HG02973 (cell line): ENCODE results near the gene PINK1.
A peak's percentile ranks its signal among the peaks of the same experiment; 100 is the strongest.

Experiments
- ATAC-seq: cut with Tn5 transposase; IDR thresholded peaks from one replicate; pipeline ENCODE4 v1.9.1; 2021; ENCODE audit warnings: moderate library complexity; ENCODE audit not compliant: unreplicated experiment

PINK1 gene

DNA sequence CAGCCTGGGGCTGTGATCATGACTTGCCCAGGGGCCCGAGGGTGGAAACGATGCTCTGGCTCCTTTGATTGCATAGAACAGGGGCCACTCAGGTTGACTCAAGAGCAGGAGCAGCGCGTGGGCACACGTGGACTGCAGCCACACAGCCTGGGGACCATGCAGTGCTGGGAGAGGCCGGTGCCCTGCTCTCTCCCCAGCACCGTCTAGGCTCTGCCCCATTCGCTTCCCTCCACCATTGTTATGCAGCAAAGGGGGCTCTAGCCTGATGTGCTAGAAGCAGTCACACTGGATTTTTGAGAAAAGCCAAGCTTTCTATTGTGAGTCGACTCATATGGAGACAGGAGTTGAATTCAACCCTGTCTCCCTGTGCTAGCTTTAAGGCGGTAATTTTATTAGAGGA lies 8.7 kb downstream of the PINK1 start:
- ATAC-seq: no peak

DNA sequence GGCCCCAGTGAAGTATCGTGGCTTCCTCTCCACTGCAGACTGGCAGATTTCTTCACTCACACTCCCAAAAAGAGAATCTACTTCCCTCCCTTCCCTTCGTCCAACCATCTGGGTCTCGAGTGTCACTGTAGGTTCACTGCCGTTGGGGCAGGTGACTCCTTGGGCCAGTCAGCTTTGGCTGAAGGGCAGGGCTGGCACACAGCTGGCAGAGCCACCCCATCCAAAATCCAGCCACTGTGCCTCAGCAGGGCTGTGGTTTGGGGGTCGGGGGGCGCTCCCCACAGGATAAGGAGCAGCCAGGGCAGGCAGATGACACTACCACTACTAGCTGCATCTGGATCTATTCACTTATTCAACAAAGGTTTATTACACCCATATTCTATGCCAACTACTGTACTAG lies 9.8 kb downstream of the PINK1 start:
- no peak for ATAC-seq

DNA sequence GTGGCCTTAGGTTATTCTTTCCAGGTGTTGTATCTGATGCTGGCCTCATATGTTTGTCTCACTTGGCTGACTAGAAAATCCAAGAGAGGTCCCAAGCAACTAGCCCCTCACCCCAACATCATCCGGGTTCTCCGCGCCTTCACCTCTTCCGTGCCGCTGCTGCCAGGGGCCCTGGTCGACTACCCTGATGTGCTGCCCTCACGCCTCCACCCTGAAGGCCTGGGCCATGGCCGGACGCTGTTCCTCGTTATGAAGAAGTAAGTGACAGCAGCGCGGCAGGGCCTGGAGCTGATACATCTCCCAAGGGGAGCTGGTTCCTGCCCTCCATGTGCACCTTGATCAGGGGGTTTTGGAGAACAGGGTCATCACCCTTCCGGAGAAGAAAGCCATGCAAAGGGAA lies 11.2 kb downstream of the PINK1 start:
- no peak for ATAC-seq

DNA sequence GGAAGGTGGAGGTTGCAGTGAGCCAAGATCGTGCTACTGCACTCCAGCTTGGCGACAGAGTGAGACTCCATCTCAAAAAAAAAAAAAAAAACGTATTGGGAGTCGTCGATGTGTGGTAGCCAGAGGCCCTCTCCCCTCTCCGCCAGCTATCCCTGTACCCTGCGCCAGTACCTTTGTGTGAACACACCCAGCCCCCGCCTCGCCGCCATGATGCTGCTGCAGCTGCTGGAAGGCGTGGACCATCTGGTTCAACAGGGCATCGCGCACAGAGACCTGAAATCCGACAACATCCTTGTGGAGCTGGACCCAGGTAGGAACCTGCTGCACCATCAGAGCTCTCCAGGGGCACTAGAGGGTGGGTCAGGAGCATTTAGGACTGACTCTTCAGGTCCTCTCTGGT lies 12.2 kb downstream of the PINK1 start:
- ATAC-seq: no peak

DNA sequence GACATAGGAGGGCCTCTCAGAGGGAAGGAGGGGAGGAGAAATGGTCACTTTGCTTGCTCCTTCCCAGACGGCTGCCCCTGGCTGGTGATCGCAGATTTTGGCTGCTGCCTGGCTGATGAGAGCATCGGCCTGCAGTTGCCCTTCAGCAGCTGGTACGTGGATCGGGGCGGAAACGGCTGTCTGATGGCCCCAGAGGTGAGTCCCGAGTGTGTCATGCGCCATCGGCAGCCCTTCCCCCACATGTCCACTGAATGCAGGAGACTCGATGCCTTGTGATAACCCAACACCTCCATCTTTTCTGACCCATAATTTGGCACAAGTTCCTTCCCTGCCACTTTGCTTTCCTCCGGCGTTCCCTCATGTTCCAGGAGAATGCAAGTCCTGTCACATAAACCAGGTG lies 15.2 kb downstream of the PINK1 start:
- ATAC-seq: no peak

DNA sequence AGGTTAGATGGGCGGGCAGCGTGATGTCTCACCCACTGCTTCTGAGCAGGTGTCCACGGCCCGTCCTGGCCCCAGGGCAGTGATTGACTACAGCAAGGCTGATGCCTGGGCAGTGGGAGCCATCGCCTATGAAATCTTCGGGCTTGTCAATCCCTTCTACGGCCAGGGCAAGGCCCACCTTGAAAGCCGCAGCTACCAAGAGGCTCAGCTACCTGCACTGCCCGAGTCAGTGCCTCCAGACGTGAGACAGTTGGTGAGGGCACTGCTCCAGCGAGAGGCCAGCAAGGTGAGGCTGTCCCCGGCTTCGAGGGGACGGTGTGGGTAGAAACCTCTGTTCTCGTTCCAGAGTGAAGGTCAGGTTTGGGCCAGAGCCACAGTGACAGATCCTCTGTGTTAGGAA lies 15.7 kb downstream of the PINK1 start:
- no peak for ATAC-seq

DNA sequence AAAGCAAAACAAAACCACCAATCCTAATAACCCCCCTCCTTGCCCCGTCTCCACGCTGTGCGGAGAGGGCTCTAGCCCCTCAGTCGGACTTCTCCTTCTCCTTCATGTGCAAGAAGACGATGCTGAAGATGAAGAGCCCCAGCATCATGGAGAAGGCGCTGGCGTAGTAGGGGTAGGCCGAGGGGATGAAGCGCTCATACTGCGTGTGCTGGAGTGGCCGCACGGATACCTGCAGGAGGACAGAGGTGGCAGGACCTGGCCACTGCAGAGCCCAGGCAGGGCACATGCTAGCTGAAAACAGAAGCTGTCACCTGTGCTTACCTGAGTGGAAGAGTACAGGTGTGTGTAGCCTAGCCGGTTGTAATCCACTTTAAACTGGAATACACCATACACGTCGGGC lies 19.0 kb downstream of the PINK1 start:
- ATAC-seq: no peak

DNA sequence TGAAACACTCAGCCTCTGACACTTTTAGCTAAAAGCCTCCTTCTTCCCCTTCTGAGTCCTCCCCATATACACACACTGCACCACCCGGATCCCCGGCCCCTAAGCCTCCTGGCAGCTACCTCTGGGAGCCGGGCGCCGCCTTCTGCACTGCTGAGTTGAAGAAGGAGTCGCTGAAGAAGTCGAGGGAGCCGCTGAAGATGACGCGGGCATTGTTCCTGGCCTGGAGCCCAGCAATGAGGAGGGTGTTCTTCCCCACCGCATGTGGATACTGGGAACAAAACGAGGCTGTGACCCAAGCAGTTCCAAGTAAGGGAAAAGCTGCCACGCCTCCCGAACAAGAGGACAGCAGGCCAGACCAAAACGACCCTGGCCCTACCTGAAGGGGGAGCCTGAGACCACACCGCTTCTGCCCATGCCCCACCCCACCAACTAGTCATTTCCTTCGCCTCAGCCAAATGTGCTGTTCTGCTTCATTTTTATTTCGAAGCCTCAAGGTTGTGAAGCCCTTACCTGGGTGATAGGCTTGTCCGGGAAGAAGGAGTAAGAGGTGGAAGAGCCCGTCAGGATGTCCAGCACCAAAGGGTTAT lies 20.9 kb downstream of the PINK1 start:
- ATAC-seq: no peak

DNA sequence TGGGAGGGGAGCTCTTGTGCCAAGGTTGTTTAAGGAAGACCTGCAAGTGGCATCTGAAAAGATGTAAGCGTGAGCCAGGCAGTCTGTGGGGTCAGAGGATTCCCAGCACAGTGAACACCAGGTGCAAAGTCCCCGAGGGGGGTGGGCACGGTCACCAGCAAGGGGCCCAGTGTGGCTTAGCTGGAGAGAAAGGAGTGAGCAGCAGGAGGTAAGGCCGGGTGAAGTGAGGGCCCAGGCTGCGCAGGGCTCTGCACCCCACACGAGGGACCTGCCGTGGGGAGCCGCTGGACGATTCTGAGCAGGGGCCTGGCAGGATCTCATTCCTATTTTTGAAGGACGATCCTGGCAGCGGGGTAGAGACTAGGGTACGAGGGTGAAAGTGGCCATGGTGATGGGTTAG lies 23.8 kb downstream of the PINK1 start:
- no peak for ATAC-seq

DNA sequence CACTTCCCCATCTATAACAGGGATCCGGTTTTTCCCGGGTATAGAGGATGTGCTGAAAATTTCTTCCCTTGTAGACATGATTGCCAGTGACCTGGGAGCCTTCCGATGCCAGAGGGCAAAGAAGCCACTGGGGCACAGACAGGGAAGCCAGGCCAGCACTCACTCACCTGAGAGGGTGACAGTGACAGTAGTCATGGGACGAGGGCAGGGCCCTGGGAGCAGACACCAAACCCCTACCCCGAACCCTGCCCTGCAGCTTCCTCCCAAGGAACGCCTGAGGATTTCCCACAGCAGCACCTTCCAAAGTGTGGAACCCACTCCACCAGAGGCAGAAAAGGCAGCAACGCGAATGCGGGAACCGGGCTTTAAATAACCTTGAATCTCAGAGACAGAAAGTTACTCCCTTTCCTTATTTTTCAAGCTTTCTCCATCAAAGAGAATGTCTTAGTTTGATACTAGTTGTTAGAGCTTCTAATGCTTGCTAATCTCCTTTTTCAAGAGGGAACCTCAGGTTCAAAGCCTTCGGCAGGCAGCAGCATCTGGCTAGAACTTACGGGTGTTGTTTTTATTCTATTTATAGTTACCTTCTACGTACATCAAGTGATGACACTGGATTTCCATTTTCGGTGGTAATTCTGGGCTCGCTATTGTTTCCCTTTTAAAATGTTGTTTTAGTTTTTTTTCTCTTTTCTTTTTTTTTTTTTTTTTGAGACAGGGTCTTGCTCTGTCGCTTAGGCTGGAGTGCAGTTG lies 25.1 kb downstream of the PINK1 start:
- ATAC-seq: no peak

DNA sequence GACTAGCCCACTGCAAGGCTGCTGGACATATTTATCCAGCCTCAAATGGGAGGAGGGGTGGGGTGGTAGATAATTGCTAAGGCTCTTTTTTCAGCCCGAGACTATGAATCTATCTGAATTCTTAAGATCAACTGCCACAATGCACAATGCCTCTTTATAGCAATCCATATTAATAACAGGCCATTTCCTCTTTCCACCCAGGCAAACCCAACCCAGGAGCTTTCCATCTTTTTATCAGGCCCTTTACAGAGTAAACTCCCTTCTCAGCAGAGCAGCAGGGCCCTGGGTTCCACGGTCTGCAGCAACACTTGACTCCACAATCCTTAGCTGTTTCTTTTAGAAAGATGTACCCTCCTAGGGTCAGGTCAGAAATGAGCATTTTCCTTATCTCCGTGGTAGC lies 27.1 kb downstream of the PINK1 start:
- no peak for ATAC-seq

DNA sequence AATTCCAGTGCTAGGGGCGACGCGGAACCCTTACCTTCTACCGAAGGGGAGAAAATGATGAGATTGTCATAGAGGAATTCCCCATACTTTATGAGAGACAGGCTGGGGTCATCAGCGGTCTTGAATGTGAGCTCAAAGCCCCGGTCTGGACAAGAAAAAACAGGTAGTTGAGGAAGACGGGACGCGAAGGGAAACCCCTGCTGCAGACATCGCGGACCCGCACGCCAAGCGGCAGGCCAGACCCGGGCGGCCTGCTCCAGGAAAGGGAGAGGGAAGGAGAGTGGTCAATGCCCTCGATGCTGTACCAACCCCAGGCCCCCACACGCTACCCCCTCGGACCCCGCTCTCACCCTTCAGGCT lies 27.6 kb downstream of the PINK1 start:
- no peak for ATAC-seq

DNA sequence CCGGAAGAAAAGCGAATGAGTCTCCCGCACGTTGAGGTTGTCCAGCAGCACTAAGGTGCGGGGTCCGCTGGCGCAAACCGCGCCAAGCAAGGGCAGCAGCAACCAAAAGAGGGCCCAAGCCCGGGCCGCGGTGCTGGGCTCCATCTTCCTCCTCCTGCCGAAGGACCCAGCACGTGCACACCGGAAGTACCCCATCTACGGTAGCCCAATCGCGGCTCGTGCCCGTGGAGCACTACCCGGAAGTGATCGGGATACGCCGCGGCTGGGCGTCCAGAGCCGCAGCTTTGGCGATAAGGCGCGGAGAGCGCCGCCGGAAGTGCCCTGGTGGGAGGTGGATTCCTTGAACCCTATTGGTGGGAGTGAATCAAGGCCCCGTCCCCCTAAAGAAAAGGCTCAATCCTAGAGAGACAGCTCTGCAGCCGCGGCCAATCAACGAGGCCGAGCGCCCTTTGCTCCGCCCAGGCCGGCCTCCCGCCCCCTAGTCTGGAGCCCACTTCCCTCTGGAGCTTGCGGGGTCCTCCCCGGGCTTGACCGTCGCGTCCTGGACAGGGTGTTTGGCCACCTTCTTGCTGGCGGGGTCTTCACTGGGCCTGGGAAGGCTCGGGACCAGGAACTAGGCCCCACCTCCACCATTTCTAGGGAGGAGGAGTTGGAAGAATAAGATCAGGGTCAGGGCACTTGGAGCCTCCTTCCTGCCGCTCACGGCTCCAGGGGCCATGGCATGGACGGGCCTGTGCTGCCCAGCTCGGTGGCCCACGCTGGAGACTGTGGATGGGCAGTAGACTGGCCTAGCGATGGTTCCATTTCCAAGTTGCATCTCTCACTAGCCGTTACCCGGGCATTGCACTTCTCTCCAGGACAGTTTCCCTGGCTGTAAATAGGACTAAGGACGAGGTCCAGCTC lies 28.2 kb downstream of the PINK1 start, which contains the start of gene DDOST:
Gene DDOST (minus strand): TSS at position 163 of the 903 bp plus-strand sequence. CDS start 19 bp downstream, at position 144.
- ATAC-seq: peak; percentile 97

DNA sequence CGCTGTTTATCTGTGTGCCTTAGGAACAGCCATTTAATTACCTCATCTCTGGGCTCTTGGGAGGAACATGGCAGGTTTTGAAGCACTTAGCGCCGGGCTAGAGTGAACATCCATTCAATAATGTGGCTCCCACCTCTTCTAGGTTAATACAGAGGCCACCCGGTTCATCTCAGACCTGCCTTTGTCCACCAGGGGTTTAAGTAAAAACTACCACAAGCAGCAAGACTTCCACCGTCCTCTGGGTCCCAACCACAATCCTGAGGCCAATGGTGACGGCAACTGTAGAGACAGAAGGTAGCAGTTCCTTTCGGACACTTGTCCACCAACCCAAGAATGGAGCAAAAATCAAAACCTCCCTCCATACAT lies 28.8 kb downstream of the PINK1 start:
- no peak for ATAC-seq

DNA sequence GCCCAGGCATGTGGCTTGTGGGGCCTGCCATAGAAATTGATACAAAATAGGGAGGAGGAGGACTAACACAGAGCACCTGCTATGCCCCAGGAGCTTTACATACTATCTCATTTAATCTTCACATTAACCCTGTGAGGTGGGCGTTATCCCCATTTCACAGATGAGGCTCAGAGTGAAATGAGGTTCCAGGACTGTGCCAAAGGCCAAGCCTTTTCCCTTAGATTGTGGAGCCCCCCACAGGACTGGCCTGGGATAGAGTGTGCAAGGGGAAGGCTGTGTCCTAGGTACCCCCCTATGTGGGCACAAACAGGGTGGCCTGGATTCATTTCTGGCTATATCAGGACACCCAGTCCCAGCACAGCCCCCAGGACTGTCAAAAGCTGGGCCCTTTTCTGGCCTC lies 30.1 kb downstream of the PINK1 start:
- no peak for ATAC-seq

DNA sequence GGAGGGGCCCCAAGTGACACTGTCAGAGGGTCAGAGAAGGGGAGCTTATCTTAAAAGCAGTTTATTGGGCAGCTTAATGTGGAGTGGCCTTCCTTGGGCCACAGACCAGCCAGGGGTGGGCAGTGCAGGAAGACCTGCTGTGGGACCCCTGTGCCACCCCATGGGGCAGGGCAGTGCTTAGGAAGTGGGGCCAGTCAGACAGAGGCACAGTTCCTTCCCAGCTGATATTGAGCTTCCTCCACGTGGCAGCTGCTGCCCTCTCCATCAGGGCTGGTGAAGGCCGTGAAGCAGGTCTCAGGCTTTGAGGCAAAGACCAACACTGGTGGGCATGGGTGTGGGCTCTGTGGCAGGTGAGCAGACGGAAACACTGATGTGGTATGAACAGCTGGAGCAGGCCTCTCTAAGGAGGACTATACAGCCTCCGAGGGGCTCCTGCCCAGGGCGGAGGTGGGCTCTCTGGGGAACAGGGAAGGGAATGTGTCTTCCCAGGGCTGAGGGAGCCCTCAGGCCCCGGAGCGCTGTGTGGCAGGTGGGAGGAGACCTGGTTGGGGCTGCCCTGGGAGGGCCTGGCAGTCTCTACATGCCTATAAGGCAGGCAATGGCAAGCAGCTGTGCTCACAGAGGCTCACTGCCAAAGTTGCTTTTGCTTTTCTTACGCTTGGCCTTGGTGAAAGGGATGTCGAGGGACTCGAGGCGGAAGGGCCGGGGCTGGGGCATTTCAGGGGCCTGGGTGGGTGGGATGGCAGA lies 30.9 kb downstream of the PINK1 start:
- no peak for ATAC-seq

DNA sequence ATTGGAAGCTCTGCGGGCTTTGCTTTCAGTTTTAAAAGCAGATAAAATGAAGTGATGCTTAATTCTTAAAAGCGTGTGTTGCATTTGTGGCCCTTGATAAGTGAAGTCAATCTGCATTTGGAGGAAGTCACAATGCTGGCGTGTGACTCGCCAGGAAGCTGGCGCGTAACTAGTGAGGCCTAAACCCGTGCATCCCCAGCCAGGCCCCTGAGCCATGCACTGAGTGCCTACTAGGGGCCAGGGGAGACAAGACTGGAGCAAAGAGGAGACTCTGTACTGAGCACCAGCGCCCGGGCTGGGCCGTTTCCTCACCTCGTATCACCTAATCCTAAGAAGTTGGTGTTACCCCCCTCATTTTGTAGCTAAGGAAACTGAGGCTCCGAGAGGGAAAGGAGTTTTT lies 32.5 kb downstream of the PINK1 start:
- ATAC-seq: no peak

DNA sequence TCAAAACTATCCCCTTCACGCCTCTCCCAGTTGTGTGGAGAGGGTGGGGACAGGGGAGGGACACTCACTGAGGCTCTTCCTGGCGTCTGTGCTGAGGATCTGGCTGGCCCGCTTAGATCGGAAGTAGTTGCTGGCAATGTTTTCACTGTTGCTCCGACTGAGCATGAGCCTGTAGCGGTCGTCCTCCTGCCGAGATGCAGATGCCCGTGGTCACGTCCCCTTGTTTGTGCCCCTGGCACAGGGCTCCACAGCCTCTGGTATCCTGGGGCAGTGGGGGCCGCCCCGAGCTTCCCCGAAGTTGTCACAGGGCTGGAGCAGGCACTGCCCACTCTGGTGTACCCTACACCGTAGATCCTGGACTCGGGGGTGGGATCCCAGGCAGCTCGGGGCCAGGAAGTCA lies 32.9 kb downstream of the PINK1 start:
- ATAC-seq: no peak

DNA sequence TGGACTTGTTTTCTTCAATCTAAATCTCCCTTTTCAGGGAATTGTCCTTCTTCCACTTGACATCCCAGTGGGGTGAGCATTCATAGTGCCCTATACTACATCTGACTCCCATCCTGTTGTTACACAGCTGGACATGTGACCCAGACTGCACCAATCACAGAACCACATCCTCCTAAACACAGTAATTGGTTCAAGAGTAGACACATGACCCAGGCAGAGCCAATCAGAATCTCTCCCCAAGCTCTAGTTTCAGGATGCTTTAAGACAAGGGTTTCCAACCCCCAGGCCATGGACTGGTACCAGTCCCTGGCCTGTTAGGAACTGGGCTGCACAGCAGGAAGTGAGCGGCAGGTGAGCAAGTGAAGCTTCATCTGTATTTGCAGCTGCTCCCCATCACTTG lies 33.5 kb downstream of the PINK1 start:
- ATAC-seq: no peak

DNA sequence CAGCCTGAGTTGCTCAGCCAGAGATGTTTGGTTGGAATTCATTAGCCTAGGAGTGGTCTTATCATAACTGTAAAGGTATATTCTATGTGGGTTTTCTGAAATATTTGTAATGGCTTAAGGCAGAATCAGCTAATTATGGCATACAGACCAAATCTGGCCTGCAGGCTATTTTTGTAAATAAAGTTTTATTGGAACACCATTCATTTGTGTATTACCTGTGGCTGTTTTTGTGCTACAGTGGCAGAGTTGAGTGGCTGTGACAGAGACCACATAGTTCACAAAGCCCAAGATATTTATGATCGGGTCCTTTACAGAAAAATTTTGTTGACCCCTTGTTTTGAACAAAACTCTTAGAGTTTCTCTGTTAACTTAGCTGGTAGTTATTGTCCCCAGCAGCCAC lies 35.3 kb downstream of the PINK1 start:
- ATAC-seq: no peak

DNA sequence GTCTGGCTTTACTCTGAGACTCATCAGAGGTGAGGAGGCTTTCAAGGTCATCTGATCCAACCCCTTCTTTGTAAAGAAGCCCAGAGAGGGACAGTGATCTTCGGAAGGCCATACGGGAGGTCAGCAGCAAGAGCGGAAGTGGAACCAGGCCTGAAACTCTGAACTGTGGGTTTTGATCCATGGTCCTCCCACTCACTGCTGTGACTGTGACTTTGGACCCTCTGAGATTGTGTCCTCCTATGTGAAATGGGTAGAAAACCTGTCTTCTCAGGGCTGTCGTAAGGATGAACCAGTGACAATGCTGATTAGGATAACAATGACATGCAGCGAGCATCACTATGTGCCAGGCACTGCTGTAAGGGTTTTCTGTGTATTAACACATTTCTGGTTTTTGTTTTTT lies 37.7 kb downstream of the PINK1 start:
- ATAC-seq: no peak
